ENCODE results near the gene DNM3. TPM values are rescaled to one million over a fixed set of nuclear protein-coding genes. Genes with fewer than 3 reads are reported as not detected.

Gene DNM3
- 0.52 to 0.75 TPM (median 0.58 TPM) in 5 replicates for total RNA-seq (2022; extraction: Qiagen RNA extraction)

GRCh38 chr1:171841050-171841910, at the start of gene DNM3:
Gene DNM3 (plus strand): TSS chr1:171841498. CDS start chr1:171841657, 159 bp downstream.

GRCh38 chr1:172420385-172420784, 579.1 kb downstream of the DNM3 start, which contains the start of gene C1orf105:
Gene C1orf105 (plus strand): TSS chr1:172420685. CDS start chr1:172420886, 201 bp downstream.

GRCh38 chr1:172443666-172444453, 602.6 kb downstream of the DNM3 start, which contains the start of gene PIGC:
Gene PIGC (minus strand): TSS chr1:172444069. CDS start chr1:172442622, 1,447 bp downstream.

Other genes starting within 250 kb of the DNM3 start
- gene MYOCOS, start 219.3 kb upstream of the DNM3 start, total RNA-seq (2022; extraction: Qiagen RNA extraction), result not detected in 5 replicates
- not detected in 5 replicates for gene MYOC, start 188.8 kb upstream of the DNM3 start, total RNA-seq (2022; extraction: Qiagen RNA extraction)
- 3.4 to 5.3 TPM (median 4.5 TPM) in 5 replicates for gene VAMP4, start 99.4 kb upstream of the DNM3 start, total RNA-seq (2022; extraction: Qiagen RNA extraction)
- 35.2 to 45.5 TPM (median 41.5 TPM) in 5 replicates for gene METTL13, start 59.8 kb upstream of the DNM3 start, total RNA-seq (2022; extraction: Qiagen RNA extraction)